Keratinocyte (primary cell): Measurements from ENCODE around the gene YEATS4.

Source experiments
- CTCF ChIP-seq, 3 experiments: IDR thresholded peaks in 1 of 3; conservative IDR thresholded peaks in 1 of 3; optimal IDR thresholded peaks in 1 of 3; 2 replicates in 2 of 3; 3 replicates in 1 of 3; pipeline versions ENCODE3 to v1.5.1; 2011; ENCODE audit warnings: low read length in 3 of 3, mild to moderate bottlenecking in 3 of 3, moderate library complexity in 2 of 3, control low read depth in 1 of 3, inconsistent platforms in 1 of 3; ENCODE audit not compliant: insufficient read depth in 2 of 3; ENCODE audit errors: extremely low read depth in 1 of 3
- EZH2 ChIP-seq: IDR thresholded peaks from one replicate; pipeline ENCODE4 v1.6.1; 2012; ENCODE audit warnings: inconsistent platforms, mild to moderate bottlenecking, low read length, moderate library complexity

GRCh38 chr12:69438539-69438938, 79.0 kb downstream of the YEATS4 start:
- TF ChIP-seq CTCF (optimal IDR thresholded peaks at IDR 0.05 in 1 of 3, IDR thresholded peaks at IDR 0.05 in 1 of 3, conservative IDR thresholded peaks at IDR 0.05 in 1 of 3; ENCODE audit: extremely low read depth in 1 of 3, insufficient read depth in 2 of 3, low read length in 3 of 3) (no peak), EZH2 (no peak)
